Ectodermal cell (in vitro differentiated cells): ENCODE measurements around the gene AP1S3. TPM values are rescaled to one million over a fixed set of nuclear protein-coding genes. Genes with fewer than 3 reads are reported as not detected.
"Not testable (repeated sequence)": the region's sequence is repeated elsewhere in the genome, so short reads cannot be mapped to it uniquely, and the experiment has no call there.

Experiments
- H3K27ac ChIP-seq: 2 replicates; pipeline ENCODE4 v1.7.0; 2013; ENCODE audit warnings: mild to moderate bottlenecking, low read depth, low read length; ENCODE audit not compliant: insufficient read depth, poor library complexity, severe bottlenecking
- H3K27me3 ChIP-seq: 2 replicates; pipeline ENCODE4 v1.7.0; 2013; ENCODE audit warnings: mild to moderate bottlenecking, low read length; ENCODE audit not compliant: insufficient read depth, control insufficient read depth, poor library complexity, severe bottlenecking
- H3K36me3 ChIP-seq: one replicate; pipeline ENCODE4 v1.7.0; 2013; ENCODE audit warnings: low read length; ENCODE audit not compliant: control insufficient read depth, insufficient read depth
- H3K4me1 ChIP-seq: one replicate; pipeline ENCODE4 v1.7.0; 2013; ENCODE audit warnings: low read length; ENCODE audit not compliant: control insufficient read depth, insufficient read depth
- H3K4me3 ChIP-seq: 2 replicates; pipeline ENCODE4 v1.7.0; 2013; ENCODE audit warnings: low read depth, low read length, control low read depth; ENCODE audit not compliant: insufficient read depth
- H3K9me3 ChIP-seq: 2 replicates; pipeline ENCODE4 v1.7.0; 2013; ENCODE audit warnings: mild to moderate bottlenecking, low read length, moderate library complexity; ENCODE audit not compliant: control insufficient read depth
- whole genome bisulfite sequencing, 2 experiments: methylation state at CpG; one replicate each; pipeline ENCODE4 v1.1.7; 2013; ENCODE audit warnings: missing lambda C conversion rate in 2 of 2; 5-methylcytosine and 5-hydroxymethylcytosine counted together
- polyA plus RNA-seq, 4 experiments: library from polyadenylated mRNA; stranded (reverse); fragments of 50-300 nt; gene quantifications; one replicate each; pipeline ENCODE4 v1.2.3, GENCODE V29; 2013

Gene AP1S3
- polyA plus RNA-seq (2013, experiment 1 of 4) = 4.4 TPM
- polyA plus RNA-seq (2013, experiment 2 of 4) = 6.4 TPM
- 3.6 TPM for polyA plus RNA-seq (2013, experiment 3 of 4)
- 4.1 TPM for polyA plus RNA-seq (2013, experiment 4 of 4)

DNA sequence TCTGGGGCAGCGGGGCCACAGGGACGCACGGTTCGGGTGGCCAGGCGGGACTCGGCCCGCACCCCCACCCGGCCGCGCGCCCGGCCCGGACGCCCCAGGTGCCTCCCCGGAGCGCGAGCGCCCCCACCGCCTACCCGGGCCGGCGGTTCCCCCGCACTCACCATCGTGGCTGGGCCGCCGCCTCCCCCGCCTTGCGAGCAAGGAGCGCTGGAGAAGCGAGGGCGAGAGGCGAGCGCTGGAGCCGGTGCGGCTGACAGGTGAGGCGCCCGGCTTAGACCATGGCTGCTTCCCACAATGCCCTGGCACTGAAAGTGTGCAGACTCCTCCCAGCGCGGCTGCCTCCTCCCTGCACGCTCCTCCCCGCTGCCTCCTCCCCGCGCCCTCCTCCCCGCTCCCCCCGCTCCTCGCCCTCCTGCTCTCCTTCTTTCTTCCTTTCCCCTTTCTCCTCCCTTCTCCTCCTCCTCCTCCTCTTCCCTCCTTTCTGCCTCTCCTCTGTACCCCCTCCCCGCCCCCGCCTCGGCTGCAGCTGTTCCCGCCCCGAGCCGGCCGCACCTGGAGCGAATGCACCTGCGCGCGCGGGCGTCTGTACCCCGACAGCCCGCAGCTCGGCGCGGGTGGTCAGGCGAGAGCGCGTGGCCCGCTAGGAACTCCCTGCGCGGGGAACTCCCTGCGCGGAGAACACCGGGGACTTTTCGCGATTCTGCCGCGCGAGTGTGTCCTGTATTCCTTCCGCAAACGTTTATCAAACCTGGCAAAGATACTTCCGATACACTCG is at the start of gene AP1S3:
TSS of gene AP1S3 (minus strand) at position 296 of the 775 bp plus-strand sequence. CDS start at position 164, 132 bp downstream.
- Histone ChIP-seq H3K4me1 (no peaks in the 10 kb centered on the region), H3K9me3 (no peaks in the 10 kb centered on the region), H3K36me3 (no peaks in the 10 kb centered on the region), H3K4me3 (peak within 1 kb of the TSS; percentile 60), H3K27ac (no peak within 1 kb of the TSS), H3K27me3 (peaks cover 28% of the 10 kb centered on the region)
- WGBS, 2 experiments = 0% methylated on average over 82 of the region's 82 CpGs

DNA sequence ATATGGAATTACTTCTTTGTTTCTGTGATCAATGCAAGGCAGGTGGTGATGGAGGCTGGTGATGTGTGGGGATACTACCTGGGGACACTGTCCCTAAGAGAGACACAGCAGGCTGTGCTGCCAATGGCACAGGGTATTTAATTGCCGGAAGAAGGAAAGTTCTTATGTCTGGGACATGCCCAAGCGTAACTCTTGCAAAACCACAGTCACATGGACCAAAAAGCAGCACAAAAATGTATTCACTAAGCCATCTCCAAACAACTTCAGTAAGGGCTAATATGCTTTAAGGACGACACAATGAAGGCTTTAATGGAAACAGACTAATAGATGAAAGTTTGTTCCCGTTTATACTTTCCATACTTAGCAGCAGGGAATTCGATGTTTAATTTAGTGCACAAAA is 49.7 kb upstream of the AP1S3 start:
- Histone ChIP-seq H3K4me3 (no peak overlapping the region), H3K9me3 (no peaks in the 10 kb centered on the region), H3K27ac (no peak overlapping the region), H3K27me3 (no peaks in the 10 kb centered on the region), H3K36me3 (peaks cover 10% of the 10 kb centered on the region), H3K4me1 (no peaks in the 10 kb centered on the region)
- WGBS, 2 experiments = 94 to 98% methylated on average over 5 of the region's 5 CpGs

DNA sequence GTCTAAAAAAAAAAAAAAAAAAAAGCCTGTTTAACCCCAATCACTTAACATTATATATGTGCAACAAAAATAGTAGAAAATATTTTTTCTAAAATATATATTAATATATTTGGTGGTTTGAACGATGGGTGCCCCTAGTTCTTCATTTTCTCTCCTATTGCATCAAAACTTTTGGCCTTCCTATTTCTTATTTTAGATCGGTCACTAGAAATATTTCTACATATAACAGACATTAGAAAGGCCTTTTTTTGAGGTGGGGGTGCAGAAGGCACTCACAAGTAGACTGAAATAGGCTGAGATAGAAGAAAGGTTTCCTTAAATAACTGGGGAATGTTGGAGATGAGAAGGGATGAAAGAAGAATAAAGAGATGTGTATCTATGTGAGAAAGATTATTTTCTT is 49.3 kb upstream of the AP1S3 start:
- Histone ChIP-seq H3K4me1 (no peaks in the 10 kb centered on the region), H3K4me3 (no peak overlapping the region), H3K9me3 (no peaks in the 10 kb centered on the region), H3K36me3 (peaks cover 10% of the 10 kb centered on the region), H3K27me3 (no peaks in the 10 kb centered on the region), H3K27ac (no peak overlapping the region)
- WGBS, 2 experiments = no CpG with 5 or more reads among the region's 2 CpGs

DNA sequence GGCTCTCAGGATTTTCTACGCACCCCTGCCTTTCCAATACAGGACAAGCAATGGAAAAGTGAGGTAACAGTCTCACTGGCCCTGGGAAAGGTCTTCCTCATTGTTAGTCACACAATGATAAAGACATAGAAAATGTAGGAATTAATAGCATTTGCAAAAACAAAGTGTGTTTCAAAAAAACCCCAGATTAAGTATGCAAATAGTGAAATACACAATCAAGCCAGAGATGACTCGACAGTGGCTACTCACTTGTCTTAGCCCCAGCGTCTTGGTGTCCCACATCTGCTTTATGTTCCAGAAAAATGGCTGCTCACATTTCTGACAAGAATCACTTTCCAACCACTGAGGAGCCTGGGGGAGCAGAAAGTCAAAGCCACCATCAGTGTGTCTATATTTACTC is 47.0 kb upstream of the AP1S3 start:
- 92% methylated on average over 2 to 3 of the region's 3 CpGs for WGBS, 2 experiments
- Histone ChIP-seq H3K4me1 (no peaks in the 10 kb centered on the region), H3K27ac (no peak overlapping the region), H3K36me3 (peaks cover 9% of the 10 kb centered on the region), H3K4me3 (no peak overlapping the region), H3K27me3 (no peaks in the 10 kb centered on the region), H3K9me3 (no peaks in the 10 kb centered on the region)

DNA sequence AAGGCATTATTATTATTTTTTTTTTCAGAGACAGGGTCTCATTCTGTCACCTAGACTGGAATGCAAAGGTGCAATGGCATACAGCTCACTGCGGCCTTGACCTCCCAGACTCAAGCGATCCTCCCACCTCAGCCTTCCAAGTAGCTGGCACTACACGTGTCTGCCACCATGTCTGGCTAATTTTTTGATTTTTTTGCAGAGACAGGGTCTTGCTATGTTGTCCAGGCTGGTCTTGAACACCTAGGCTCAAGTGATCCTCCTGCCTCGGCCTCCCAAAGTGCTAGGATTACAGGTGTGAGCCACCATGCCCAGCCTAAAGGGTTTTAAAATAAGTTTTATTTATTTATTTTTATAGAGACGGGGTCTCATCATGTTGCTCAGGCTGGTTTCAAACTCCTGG is 45.3 kb upstream of the AP1S3 start:
- 89 to 93% methylated on average over 5 of the region's 5 CpGs for WGBS, 2 experiments

DNA sequence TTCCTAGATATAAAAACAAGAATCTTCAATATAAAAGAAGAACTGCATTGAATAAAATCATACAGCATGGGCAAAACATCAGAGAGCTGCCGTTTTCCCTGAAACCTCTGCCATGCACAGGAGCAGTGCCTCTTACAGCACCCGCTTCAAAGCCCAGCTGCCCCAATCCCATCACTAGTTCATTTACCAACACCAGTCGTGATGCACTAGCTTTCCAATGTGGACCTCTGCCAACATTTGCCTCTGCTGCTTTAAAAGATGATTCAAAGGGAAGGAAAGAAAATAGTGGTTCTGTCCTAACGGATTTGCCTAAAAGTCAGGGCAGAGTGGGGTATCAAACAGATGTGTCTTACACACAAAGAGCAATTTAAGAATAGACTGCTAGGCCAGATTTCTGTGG is 43.4 kb upstream of the AP1S3 start:
- H3K27ac ChIP-seq = no peak overlapping the region
- peaks cover 10% of the 10 kb centered on the region for H3K36me3 ChIP-seq
- no peaks in the 10 kb centered on the region for H3K4me1 ChIP-seq
- no peaks in the 10 kb centered on the region for H3K9me3 ChIP-seq
- no peak overlapping the region for H3K4me3 ChIP-seq
- WGBS, 2 experiments = 94 to 100% methylated on average over 4 of the region's 4 CpGs
- no peaks in the 10 kb centered on the region for H3K27me3 ChIP-seq

More for the DNA sequence above, 45.3 kb upstream of the AP1S3 start:
- Histone ChIP-seq H3K4me1 (no peaks in the 10 kb centered on the region), H3K4me3 (no peak overlapping the region), H3K9me3 (no peaks in the 10 kb centered on the region), H3K27me3 (no peaks in the 10 kb centered on the region), H3K36me3 (peaks cover 7% of the 10 kb centered on the region), H3K27ac (no peak overlapping the region)

DNA sequence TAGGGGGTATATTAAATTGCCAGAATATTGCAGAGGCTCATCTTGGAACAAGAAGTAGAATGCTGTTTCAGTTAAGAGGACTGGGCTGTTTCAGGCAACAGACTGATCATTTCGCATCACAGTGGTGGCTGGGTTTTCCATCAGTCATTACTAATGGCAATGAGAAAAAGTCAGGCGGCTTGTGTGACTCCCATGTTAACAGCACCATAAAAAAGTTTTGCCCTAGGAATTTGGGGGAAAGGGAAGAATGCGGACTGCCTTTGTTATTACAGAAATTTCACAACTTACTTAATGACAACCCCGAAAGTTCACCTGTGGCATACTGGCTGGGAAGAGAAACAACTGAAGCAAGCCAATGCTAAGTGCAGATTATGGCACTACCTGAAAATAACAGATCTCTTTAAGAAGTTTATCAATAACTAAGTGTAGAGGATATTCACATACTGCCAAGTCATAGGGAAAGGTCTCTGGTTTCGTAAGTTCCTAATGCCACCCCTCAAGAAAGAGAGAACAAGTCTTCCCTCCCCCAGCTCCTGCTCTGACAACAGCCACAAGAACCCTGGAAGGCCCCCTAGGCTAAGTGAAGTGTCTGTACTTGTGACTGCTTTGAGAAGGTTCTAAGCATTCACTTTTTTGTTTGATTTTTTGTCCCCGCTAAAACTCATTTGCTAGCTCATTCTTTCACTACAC is 40.5 kb upstream of the AP1S3 start:
- 92 to 98% methylated on average over 6 of the region's 6 CpGs for WGBS, 2 experiments
- Histone ChIP-seq H3K9me3 (no peaks in the 10 kb centered on the region), H3K27ac (no peak overlapping the region), H3K4me1 (no peaks in the 10 kb centered on the region), H3K36me3 (peaks cover 18% of the 10 kb centered on the region), H3K4me3 (no peak overlapping the region), H3K27me3 (no peaks in the 10 kb centered on the region)

DNA sequence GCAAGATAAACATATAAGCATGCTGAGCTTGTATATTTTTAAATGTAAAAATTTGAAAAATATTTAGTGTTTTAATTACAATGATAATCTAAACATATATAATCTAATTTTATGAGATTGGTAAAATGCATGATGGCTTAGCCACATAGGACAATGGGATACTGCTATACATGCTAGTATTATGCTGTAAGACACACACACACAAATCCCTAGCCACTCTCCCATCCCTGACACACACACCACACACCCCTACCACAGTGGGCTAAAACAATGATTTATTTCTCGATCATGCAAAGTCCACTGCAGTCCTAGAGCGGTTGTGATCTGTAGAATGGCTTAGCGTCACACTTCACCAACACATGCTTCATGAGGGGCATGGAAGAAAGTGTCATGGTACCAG is 36.3 kb upstream of the AP1S3 start:
- 97 to 98% methylated on average over 3 of the region's 3 CpGs for WGBS, 2 experiments
- H3K27me3 ChIP-seq = no peaks in the 10 kb centered on the region
- no peaks in the 10 kb centered on the region for H3K4me1 ChIP-seq
- no peak overlapping the region for H3K27ac ChIP-seq
- peaks cover 11% of the 10 kb centered on the region for H3K36me3 ChIP-seq
- no peak overlapping the region for H3K4me3 ChIP-seq
- H3K9me3 ChIP-seq = no peaks in the 10 kb centered on the region

DNA sequence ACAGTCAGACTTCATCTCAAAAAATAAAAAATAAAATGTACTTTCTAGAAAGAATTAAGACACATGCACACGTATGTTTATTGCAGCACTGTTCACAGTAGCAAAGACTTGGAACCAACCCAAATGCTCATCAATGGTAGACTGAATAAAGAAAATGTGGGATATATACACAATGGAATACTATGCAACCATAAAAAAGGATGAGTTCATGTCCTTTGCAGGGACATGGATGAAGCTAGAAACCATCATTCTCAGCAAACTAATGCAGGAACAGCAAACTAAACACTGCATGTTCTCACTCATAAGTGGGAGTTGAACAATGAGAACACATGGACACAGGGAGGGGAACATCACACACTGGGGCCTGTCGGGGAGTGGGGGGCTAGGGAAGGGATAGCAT is 35.4 kb upstream of the AP1S3 start:
- WGBS, 2 experiments = 83 to 100% methylated on average over 2 of the region's 2 CpGs
- H3K36me3 ChIP-seq = peaks cover 11% of the 10 kb centered on the region
- not testable (repeated sequence) for H3K4me1 ChIP-seq, H3K4me3 ChIP-seq, H3K27ac ChIP-seq, H3K27me3 ChIP-seq, H3K9me3 ChIP-seq

DNA sequence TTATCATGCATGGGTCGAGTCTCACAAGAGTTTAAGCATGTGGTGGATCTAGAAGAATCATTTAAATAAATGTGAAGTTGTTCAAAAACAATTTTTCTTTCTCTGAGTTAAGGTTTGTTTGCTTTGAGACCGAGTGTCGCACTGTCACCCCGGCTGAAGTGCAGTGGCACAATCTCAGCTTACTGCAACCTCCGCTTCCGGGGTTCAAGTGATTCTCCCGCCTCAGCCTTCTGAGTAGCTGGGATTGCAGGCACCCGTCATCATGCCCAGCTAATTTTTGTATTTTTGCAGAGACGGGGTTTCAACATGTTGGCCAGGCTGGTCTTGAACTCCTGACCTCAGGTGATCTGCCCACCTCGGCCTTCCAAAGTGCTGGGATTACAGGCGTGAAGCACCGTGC is 34.3 kb upstream of the AP1S3 start:
- 94% methylated on average over 12 of the region's 12 CpGs for WGBS, 2 experiments
- H3K9me3 ChIP-seq = not testable (repeated sequence)

More for the DNA sequence above, 34.3 kb upstream of the AP1S3 start:
- not testable (repeated sequence) for H3K36me3 ChIP-seq, H3K27me3 ChIP-seq, H3K27ac ChIP-seq, H3K4me1 ChIP-seq, H3K4me3 ChIP-seq
